ENCODE measurements around the gene NPNT. TPM values are rescaled to one million over a fixed set of nuclear protein-coding genes. Genes with fewer than 3 reads are reported as not detected.

The NPNT gene
- total RNA-seq, 1 donor from 2014 or later, result not detected

GRCh38 chr4:105956569-105956968, 61.3 kb downstream of the NPNT start:
- no peaks in the 10 kb centered on the region for H3K36me3 Mint-ChIP-seq

GRCh38 chr4:105957680-105958079, 62.4 kb downstream of the NPNT start:
- no peak overlapping the region for H3K4me3 ChIP-seq
- peaks cover 4% of the 10 kb centered on the region for H3K4me1 Mint-ChIP-seq
- no peaks in the 10 kb centered on the region for H3F3A ChIP-seq (ENCODE audit: low read depth)
- TF ChIP-seq CTCF (IDR thresholded peaks at IDR 0.05), result no peak
- no peak for TF ChIP-seq EZH2phosphoT487 (IDR thresholded peaks at IDR 0.05)
- no peak for TF ChIP-seq EZH2 (IDR thresholded peaks at IDR 0.05)
- no peaks in the 10 kb centered on the region for H3K36me3 Mint-ChIP-seq
- no peak for DNase-seq (ENCODE audit: low spot score)
- peaks cover 2% of the 10 kb centered on the region for H3K27me3 Mint-ChIP-seq (ENCODE audit: insufficient read depth, low read depth)
- H3K9me3 ChIP-seq (ENCODE audit: low read depth), result no peaks in the 10 kb centered on the region
- H3K4me2 ChIP-seq, result no peak overlapping the region
- H3K9ac ChIP-seq, result no peak overlapping the region
- H3K4me3 Mint-ChIP-seq, result no peak overlapping the region
- H3K27ac ChIP-seq, result no peak overlapping the region
- H3K27ac Mint-ChIP-seq, result no peak overlapping the region
- H3K9me3 Mint-ChIP-seq, result no peaks in the 10 kb centered on the region
- peaks cover 8% of the 10 kb centered on the region for H3K4me1 ChIP-seq
- H2AFZ ChIP-seq (replicated peaks), result peak overlapping the region; percentile 15
- H3K79me2 ChIP-seq (ENCODE audit: low read depth), result no peaks in the 10 kb centered on the region
- H3K27me3 ChIP-seq, result no peaks in the 10 kb centered on the region
- no peaks in the 10 kb centered on the region for H4K20me1 ChIP-seq (ENCODE audit: low read depth)
- no peaks in the 10 kb centered on the region for H3K36me3 ChIP-seq

More at GRCh38 chr4:105956569-105956968, 61.3 kb downstream of the NPNT start:
- no peaks in the 10 kb centered on the region for H3K79me2 ChIP-seq (ENCODE audit: low read depth)
- no peaks in the 10 kb centered on the region for H3K27me3 ChIP-seq
- no peaks in the 10 kb centered on the region for H3F3A ChIP-seq (ENCODE audit: low read depth)
- no peaks in the 10 kb centered on the region for H4K20me1 ChIP-seq (ENCODE audit: low read depth)
- peak; percentile 7 for DNase-seq (ENCODE audit: low spot score)
- H3K4me1 Mint-ChIP-seq, result peaks cover 4% of the 10 kb centered on the region
- H3K27ac ChIP-seq, result no peak overlapping the region
- H3K4me1 ChIP-seq, result peaks cover 8% of the 10 kb centered on the region
- no peaks in the 10 kb centered on the region for H3K9me3 ChIP-seq (ENCODE audit: low read depth)
- H3K36me3 ChIP-seq, result no peaks in the 10 kb centered on the region
- no peak overlapping the region for H3K4me2 ChIP-seq
- no peak overlapping the region for H3K27ac Mint-ChIP-seq
- no peak overlapping the region for H3K4me3 Mint-ChIP-seq
- no peak overlapping the region for H3K9ac ChIP-seq
- peak overlapping the region; percentile 94 for H2AFZ ChIP-seq (replicated peaks)
- no peaks in the 10 kb centered on the region for H3K9me3 Mint-ChIP-seq
- no peak overlapping the region for H3K4me3 ChIP-seq
- TF ChIP-seq EZH2 (IDR thresholded peaks at IDR 0.05) (no peak), EZH2phosphoT487 (IDR thresholded peaks at IDR 0.05) (no peak), CTCF (IDR thresholded peaks at IDR 0.05) (no peak)
- peaks cover 2% of the 10 kb centered on the region for H3K27me3 Mint-ChIP-seq (ENCODE audit: insufficient read depth, low read depth)

GRCh38 chr4:105963461-105964400, 68.5 kb downstream of the NPNT start:
- Histone ChIP-seq H3F3A (ENCODE audit: low read depth) (no peaks in the 10 kb centered on the region), H3K27me3 (no peaks in the 10 kb centered on the region), H2AFZ (replicated peaks) (no peak overlapping the region), H3K4me1 (no peaks in the 10 kb centered on the region), H3K27ac (no peak overlapping the region), H3K9me3 (ENCODE audit: low read depth) (no peaks in the 10 kb centered on the region), H3K4me2 (no peak overlapping the region), H4K20me1 (ENCODE audit: low read depth) (no peaks in the 10 kb centered on the region), H3K9ac (no peak overlapping the region), H3K4me3 (no peak overlapping the region), H3K79me2 (ENCODE audit: low read depth) (no peaks in the 10 kb centered on the region), H3K36me3 (no peaks in the 10 kb centered on the region)
- H3K9me3 Mint-ChIP-seq, result no peaks in the 10 kb centered on the region
- no peaks in the 10 kb centered on the region for H3K36me3 Mint-ChIP-seq
- H3K27me3 Mint-ChIP-seq (ENCODE audit: insufficient read depth, low read depth), result peaks cover 1% of the 10 kb centered on the region
- no peak overlapping the region for H3K27ac Mint-ChIP-seq
- TF ChIP-seq EZH2phosphoT487 (IDR thresholded peaks at IDR 0.05) (no peak), EZH2 (IDR thresholded peaks at IDR 0.05) (no peak), CTCF (IDR thresholded peaks at IDR 0.05) (no peak)
- H3K4me3 Mint-ChIP-seq, result no peak overlapping the region
- H3K4me1 Mint-ChIP-seq, result peaks cover 5% of the 10 kb centered on the region
- no peak for DNase-seq (ENCODE audit: low spot score)

Measured in neural progenitor cell (in vitro differentiated cells).